ENCODE results near the gene C1QTNF1.

The C1QTNF1 gene, protein sequence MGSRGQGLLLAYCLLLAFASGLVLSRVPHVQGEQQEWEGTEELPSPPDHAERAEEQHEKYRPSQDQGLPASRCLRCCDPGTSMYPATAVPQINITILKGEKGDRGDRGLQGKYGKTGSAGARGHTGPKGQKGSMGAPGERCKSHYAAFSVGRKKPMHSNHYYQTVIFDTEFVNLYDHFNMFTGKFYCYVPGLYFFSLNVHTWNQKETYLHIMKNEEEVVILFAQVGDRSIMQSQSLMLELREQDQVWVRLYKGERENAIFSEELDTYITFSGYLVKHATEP

GRCh38 chr17:79023886-79024771 lies at the start of gene C1QTNF1:
Gene C1QTNF1, plus strand, starts transcription at chr17:79024169. Its CDS starts 19,800 bp downstream, at chr17:79043969.
- peak; percentile 78 for DNase-seq

GRCh38 chr17:78974635-78975591 lies 49.1 kb upstream of the C1QTNF1 start:
- DNase-seq, result no peak

DNA sequence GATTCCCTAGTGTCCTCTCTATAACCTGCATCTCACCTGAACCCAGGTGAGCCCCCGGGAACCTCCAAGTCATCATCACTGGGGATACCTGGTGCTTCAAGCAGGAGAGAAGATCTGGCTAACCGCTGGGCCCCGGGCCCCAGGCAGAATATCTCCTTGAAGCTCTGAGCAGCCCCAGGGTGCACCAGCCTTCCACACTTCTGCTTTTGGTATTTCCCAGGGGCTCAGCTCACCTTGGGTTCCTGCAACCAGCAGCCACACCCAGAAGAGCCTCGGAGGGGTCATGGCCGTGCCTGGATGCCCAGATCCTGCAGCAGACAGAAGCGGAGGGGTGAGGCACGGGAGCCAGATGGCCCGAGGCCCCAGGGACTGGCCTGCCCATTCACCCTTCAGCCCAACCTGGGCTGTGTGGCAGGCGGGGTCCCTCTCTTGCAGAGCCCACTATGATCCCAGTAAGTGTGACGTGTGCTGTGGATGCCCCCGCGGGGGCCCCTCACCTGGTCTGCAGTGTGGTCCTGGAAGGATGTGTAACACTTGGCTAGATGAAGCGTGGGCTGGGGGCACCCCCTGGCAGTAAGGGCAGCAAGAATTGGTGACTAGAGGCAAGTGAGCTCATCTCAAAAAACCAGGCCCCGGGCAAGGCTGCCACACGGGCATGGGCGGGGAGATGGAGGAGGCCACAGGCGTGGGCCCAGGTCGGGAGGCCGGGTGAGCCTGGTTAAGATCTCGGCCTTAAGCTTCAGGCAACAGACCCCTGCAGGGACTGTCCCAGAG lies 46.9 kb upstream of the C1QTNF1 start:
- no peak for DNase-seq

DNA sequence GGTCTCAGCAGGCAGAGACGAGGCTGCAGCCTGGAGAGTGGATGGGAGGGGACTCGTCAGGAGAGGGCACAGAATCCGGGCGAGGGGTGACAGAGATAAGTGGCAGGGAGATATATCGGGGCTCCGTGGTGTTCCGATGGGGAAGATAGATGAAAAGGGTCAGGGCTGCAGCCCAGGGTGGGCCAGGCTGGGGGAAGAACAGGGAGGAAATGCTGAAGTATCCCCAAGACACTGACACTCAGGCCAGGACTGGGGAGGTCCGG lies 46.4 kb upstream of the C1QTNF1 start:
- no peak for DNase-seq

- no peak for DNase-seq
Observed at GRCh38 chr17:78977997-78978973, 45.7 kb upstream of the C1QTNF1 start.

GRCh38 chr17:78979780-78980623 lies 44.0 kb upstream of the C1QTNF1 start, which contains the start of gene LGALS3BP:
Gene LGALS3BP, minus strand, starts transcription at chr17:78979923. Its CDS starts 2,732 bp downstream, at chr17:78977191.
- DNase-seq, result peak; percentile 71

DNA sequence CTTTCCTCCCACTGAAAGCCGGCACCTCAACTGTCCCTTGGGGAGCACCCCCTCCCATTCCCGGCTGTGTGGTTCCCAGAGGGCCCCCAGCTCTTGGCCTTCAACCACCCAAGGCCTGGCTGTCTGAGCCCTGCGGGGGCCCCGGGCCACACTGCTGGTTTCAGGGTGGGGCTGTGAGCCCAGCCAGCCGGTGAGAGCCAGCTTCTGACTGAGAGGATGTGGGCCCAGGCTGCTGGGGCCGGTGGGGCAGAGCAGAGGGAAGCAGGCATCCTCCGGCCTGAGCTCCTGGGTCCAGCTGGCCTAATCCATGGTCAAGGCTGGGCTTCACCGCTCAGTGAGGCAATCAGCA lies 43.4 kb upstream of the C1QTNF1 start:
- DNase-seq, result no peak

- DNase-seq, result no peak
Observed at GRCh38 chr17:78981010-78981888, 42.7 kb upstream of the C1QTNF1 start.

DNA sequence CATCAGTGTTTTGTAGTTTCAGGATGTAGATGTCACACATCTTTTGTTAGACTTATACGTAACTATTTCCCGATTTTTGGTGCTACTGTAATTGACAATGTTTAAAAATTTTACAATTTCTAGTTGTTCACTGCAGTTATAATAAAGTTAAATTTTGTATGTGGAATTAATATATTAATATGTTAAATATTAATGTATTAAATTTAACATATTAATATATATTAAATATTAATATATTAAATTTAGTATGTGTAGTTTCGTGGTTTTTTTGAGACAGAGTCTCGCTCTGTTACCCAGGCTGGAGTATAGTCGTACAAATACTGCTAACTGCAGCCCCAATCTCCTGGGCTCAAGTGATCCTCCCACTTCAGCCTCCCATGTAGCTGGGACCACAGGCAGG lies 38.6 kb upstream of the C1QTNF1 start:
- no peak for DNase-seq

DNA sequence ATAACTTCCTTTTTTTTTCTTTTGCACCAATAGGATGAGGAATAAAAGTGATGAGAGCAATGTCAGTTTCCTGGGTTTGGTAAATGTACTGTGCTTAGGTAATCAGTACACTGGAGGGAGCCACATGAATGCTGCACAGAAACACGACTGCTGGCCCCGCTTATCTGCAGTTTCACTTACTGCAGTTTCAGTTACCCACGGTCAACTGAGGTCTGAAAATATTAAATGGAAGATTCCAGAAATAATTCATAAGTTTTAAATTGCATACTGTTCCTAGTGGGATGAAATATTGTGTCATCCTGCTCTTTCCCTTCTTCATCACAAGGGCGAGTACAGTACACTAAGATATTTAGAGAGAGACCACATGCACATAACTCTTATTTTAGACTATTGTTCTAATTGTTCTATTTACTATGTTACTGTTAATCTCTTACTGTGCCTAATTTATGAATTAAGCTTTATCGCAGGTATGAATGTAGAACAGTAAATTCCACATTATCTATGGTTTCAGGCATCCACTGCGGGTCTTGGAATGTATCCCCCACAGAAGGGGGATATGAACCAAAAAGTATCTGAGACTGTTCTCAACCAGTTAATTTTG lies 37.8 kb upstream of the C1QTNF1 start:
- DNase-seq, result no peak

DNA sequence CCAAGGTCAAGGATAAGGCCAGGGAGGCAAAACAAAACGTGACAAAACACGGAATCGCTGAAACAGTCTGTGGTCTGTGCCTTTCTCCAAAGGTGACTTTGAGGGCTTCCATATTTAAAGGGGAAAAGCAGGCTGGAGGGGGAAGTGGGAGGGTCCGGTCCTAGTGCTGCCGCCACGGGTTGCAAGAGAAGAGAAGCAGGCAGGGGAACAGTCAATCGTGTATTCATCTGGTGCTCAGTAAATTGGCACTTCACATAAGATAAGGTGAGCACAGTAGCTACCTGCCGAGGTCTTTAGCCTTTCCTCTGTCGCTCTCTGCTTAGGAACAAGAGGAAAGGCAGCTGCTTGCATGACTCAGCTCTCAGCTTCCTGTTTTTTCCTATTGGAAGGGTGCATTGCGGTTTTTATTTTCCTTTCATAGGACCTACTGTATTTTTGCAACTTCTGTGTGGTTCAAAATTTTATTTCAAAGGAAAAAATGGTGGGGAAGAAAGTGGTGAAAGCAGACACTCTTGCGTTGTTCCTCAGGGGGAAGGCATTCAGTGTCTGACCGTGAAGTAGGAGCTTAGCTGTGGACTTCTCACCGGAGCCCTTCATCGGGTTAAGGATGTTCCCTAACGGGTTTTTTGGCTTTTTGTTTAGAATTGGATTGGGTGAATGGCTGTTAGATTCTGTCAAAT lies 37.2 kb upstream of the C1QTNF1 start:
- DNase-seq, result no peak

DNA sequence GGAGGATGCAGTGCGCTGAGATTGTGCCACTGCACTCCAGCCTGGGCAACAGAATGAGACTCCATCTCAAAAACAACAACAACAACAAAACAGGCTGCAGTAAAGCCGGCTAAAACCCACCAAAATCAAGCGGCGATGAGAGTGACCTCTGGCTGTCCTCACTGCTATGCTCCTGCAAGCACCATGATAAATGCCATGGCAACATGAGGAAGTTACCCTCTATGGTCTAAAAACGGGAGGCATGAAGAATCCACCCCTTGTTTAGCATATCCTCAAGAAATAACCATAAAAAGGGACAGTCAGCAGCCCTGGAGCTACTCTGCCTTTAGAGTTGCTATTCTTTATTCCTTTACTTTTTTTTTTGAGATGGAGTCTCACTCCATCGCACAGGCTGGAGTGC lies 35.8 kb upstream of the C1QTNF1 start:
- DNase-seq, result no peak

- peak; percentile 57 for DNase-seq
Observed at GRCh38 chr17:78990349-78991016, 33.5 kb upstream of the C1QTNF1 start.

GRCh38 chr17:78991017-78991738 lies 32.8 kb upstream of the C1QTNF1 start:
- peak; percentile 50 for DNase-seq

GRCh38 chr17:78991906-78992532 lies 31.9 kb upstream of the C1QTNF1 start:
- DNase-seq, result peak; percentile 57

DNA sequence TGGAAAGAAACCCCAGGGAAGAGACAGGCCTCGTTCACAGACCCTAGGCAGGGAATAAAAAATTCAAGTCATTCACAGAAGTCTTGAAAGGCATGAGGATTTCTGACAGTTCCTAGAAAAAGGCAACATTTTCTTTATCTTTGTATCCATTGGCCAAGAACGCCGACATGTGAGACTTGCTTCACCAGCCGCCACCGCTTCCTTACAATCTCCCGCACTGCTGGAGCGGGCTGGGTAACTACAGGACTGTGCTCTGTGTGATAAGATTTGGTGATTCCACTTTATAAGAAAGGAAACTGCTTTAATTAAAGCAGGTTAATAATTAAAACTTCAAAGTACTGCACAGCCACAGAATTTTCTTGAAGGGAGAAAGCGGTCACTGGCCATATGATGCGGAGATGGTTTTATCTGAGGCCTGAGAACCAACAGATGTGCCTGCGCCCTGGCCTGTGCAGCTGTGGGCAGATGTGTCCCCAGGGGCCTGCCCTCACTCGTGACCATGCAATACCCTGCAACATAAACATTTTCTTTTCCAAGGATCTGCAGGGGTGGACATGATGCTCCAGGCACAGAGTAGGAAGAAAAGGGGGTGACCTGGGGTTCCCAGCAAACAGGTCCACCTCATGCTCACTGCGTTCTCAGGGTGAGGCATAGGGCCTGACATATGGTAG lies 31.3 kb upstream of the C1QTNF1 start:
- DNase-seq, result peak; percentile 37
